HG03103 (cell line): ENCODE results near the gene ZNF429.
"Not testable (repeated sequence)": the region's sequence is repeated elsewhere in the genome, so short reads cannot be mapped to it uniquely, and the experiment has no call there.

ENCODE experiments used
- ATAC-seq: cut with Tn5 transposase; IDR thresholded peaks from one replicate; pipeline ENCODE4 v1.9.1; 2021; ENCODE audit warnings: low read depth; ENCODE audit not compliant: unreplicated experiment

The ZNF429 gene

GRCh38 chr19:21505459-21506451 is at the start of gene ZNF429:
ZNF429 (plus strand) TSS chr19:21505602; CDS start chr19:21505772, 170 bp downstream.
- ATAC-seq = peak; percentile 100

GRCh38 chr19:21460686-21461085 is 44.7 kb upstream of the ZNF429 start:
- no peak for ATAC-seq

GRCh38 chr19:21462540-21462939 is 42.9 kb upstream of the ZNF429 start:
- ATAC-seq = no peak

- no peak for ATAC-seq
Observed at GRCh38 chr19:21463449-21464105, 41.8 kb upstream of the ZNF429 start.

GRCh38 chr19:21466627-21467026 is 38.8 kb upstream of the ZNF429 start:
- no peak for ATAC-seq

GRCh38 chr19:21468791-21469190 is 36.6 kb upstream of the ZNF429 start:
- ATAC-seq = no peak

GRCh38 chr19:21472507-21472906 is 32.9 kb upstream of the ZNF429 start:
- no peak for ATAC-seq

- no peak for ATAC-seq
Observed at GRCh38 chr19:21474671-21475181, 30.7 kb upstream of the ZNF429 start.

GRCh38 chr19:21482361-21482760 is 23.0 kb upstream of the ZNF429 start:
- not testable (repeated sequence) for ATAC-seq

GRCh38 chr19:21482863-21483276 is 22.5 kb upstream of the ZNF429 start:
- ATAC-seq = no peak

GRCh38 chr19:21483589-21484170 is 21.7 kb upstream of the ZNF429 start:
- ATAC-seq = no peak

GRCh38 chr19:21484631-21485030 is 20.8 kb upstream of the ZNF429 start:
- ATAC-seq = no peak

- ATAC-seq = no peak
Observed at GRCh38 chr19:21485926-21486325, 19.5 kb upstream of the ZNF429 start.

GRCh38 chr19:21487969-21488368 is 17.4 kb upstream of the ZNF429 start:
- no peak for ATAC-seq

- ATAC-seq = no peak
Observed at GRCh38 chr19:21491146-21491545, 14.3 kb upstream of the ZNF429 start.

GRCh38 chr19:21492947-21493906 is 12.2 kb upstream of the ZNF429 start:
- no peak for ATAC-seq

- ATAC-seq = no peak
Observed at GRCh38 chr19:21496876-21497275, 8.5 kb upstream of the ZNF429 start.

GRCh38 chr19:21498651-21499050 is 6.8 kb upstream of the ZNF429 start:
- ATAC-seq = no peak

- no peak for ATAC-seq
Observed at GRCh38 chr19:21508198-21508597, 2.8 kb downstream of the ZNF429 start.

GRCh38 chr19:21511058-21511457 is 5.7 kb downstream of the ZNF429 start:
- not testable (repeated sequence) for ATAC-seq
